Panc1 (cell line): ENCODE data around the gene PLXND1. TPM values are rescaled to one million over a fixed set of nuclear protein-coding genes. Genes with fewer than 3 reads are reported as not detected.

ENCODE experiments used
- ATAC-seq: fragments of 200-7000 bp; cut with Tn5 transposase; 2 replicates; pipeline ENCODE4 v1.9.1; 2020; ENCODE audit warnings: mild to moderate bottlenecking, moderate library complexity
- BruUV-seq: library from RNA; stranded (reverse); fragments of 400-500 nt; replicated peaks from 2 replicates; lab custom pipeline; 2021; lab: Mats Ljungman, UMichigan
- CTCF ChIA-PET: fragments of 300-600 bp; sonication (Branson Sonifier 250); formaldehyde crosslinking; loops from one replicate; lab custom pipeline; 2022; ENCODE audit warnings: antibody characterized with exemption; lab: Charles Lee
- POLR2A ChIA-PET: fragments of 300-600 bp; sonication (Branson Sonifier 250); formaldehyde crosslinking; loops from one replicate; lab custom pipeline; 2022; ENCODE audit warnings: antibody characterized with exemption; lab: Charles Lee
- DNase-seq: peaks from one replicate; pipeline ENCODE4 v3.0.0-alpha.2; 2010; ENCODE audit warnings: low read depth, low spot score
- H3K27ac ChIP-seq: 2 replicates; pipeline ENCODE4 v1.5.1; 2011; ENCODE audit warnings: mild to moderate bottlenecking, low read length, inconsistent platforms
- H3K27me3 ChIP-seq: fragments of 200-500 bp; sonication (Bioruptor generic); 2 replicates; pipeline ENCODE4 v1.6.0; 2014; ENCODE audit warnings: low read length, inconsistent platforms; ENCODE audit not compliant: control insufficient read depth, insufficient read depth
- H3K36me3 ChIP-seq: fragments of 200-500 bp; sonication (Bioruptor generic); 2 replicates; pipeline ENCODE4 v1.5.1; 2014; ENCODE audit warnings: inconsistent platforms, mild to moderate bottlenecking, low read length, moderate library complexity; ENCODE audit not compliant: control insufficient read depth, insufficient read depth
- H3K4me1 ChIP-seq: 2 replicates; pipeline ENCODE4 v1.5.1; 2011; ENCODE audit warnings: inconsistent platforms, mild to moderate bottlenecking, low read length, moderate library complexity; ENCODE audit not compliant: control insufficient read depth, insufficient read depth
- H3K4me3 ChIP-seq, 2 experiments: 2 replicates each; pipeline ENCODE4 v1.5.1; 2011 to 2012; ENCODE audit warnings: low read depth in 2 of 2, low read length in 2 of 2, mild to moderate bottlenecking in 2 of 2, inconsistent platforms in 1 of 2, moderate library complexity in 1 of 2
- H3K9me3 ChIP-seq: fragments of 200-500 bp; sonication (Bioruptor generic); 2 replicates; pipeline ENCODE4 v1.5.1; 2014; ENCODE audit warnings: low read depth, mild to moderate bottlenecking, inconsistent platforms, low read length, moderate library complexity; ENCODE audit not compliant: control insufficient read depth, insufficient read depth
- POLR2AphosphoS5 ChIP-seq: IDR thresholded peaks from 2 replicates; pipeline ENCODE4 v1.6.1; 2012; ENCODE audit warnings: mild to moderate bottlenecking, low read depth, low read length, moderate library complexity
- SIN3A ChIP-seq: IDR thresholded peaks from 2 replicates; pipeline ENCODE4 v1.6.1; 2012; ENCODE audit warnings: low read depth, mild to moderate bottlenecking, low read length, moderate library complexity, borderline replicate concordance; ENCODE audit not compliant: insufficient read depth
- TCF7L2 ChIP-seq: IDR thresholded peaks from 2 replicates; pipeline ENCODE4 v1.6.1; 2011; ENCODE audit warnings: mild to moderate bottlenecking, low read depth, low read length, inconsistent platforms
- in situ Hi-C: cut with HindIII; loops from 2 replicates; pipeline ENCODE4 v1.10.0; 2016; ENCODE audit warnings: low sequenced_read_pairs, low pct_unique_long_range_greater_than_20kb
- intact Hi-C: fragments of 100-400 bp; cut with micrococcal nuclease; formaldehyde crosslinking; loops from one replicate; pipeline ENCODE4 v1.10.0; 2022; ENCODE audit not compliant: unreplicated experiment
- total RNA-seq: library from RNA; stranded (reverse); gene quantifications from one replicate; pipeline ENCODE4 v1.2.1, GENCODE V29; 2021; ENCODE audit not compliant: unreplicated experiment
- TF ChIP-seq, protein P1 (sequence below): fragments of 450-650 bp; IDR thresholded peaks from 2 replicates; pipeline ENCODE4 v1.5.1; 2017; ENCODE audit warnings: mild to moderate bottlenecking
- TF ChIP-seq, protein P2 (sequence below), 2 experiments: IDR thresholded peaks; 2 replicates each; pipeline ENCODE4 v1.6.1; 2011 to 2012; ENCODE audit warnings: low read depth in 2 of 2, control low read depth in 1 of 2, low read length in 1 of 2, mild to moderate bottlenecking in 1 of 2, moderate library complexity in 1 of 2; ENCODE audit not compliant: insufficient read depth in 1 of 2

The PLXND1 gene
- total RNA-seq, 1 experiment from 2014 or later: 248 TPM

DNA sequence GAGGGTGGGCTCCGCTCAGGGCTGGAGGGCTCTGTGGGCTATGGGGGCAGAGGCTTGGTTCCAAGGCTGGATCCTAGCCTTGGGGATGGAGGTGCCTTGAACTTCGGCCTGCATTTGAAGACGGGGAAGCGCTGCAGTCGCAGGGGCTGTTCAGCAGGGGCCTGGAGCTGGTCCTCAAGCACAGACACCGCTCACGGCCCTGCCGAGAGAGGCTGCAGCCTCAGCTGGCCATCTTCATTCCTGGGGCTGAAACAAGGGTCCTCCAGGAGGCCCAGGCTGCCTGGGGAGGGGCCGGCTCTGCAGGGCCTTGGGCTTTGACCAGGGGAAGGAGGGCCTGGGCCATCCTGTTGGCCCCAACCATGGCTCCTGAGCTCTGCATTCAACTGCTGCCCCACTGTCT, 25.6 kb upstream of the PLXND1 start:
- Histone ChIP-seq H3K27me3 (no peaks in the 10 kb centered on the region), H3K9me3 (no peaks in the 10 kb centered on the region; the same call in 1 of the 2 replicates), H3K4me1 (peaks cover 7% of the 10 kb centered on the region; the same call in 1 of the 2 replicates), H3K27ac (no peak overlapping the region), H3K4me3 (no peak overlapping the region), H3K36me3 (no peaks in the 10 kb centered on the region)
- intact Hi-C loops (no loop called here), in situ Hi-C loops (no loop called here)
- ChIA-PET POLR2A (interaction anchor here (0.6 kb wide), 1 partner anchor 260 kb away, joined by 3 read pairs; no protein-coding TSS in a partner anchor), CTCF (no interaction called here)
- no peak for DNase-seq
- BruUV-seq: no TSS peak
- ATAC-seq: no peak
- no peak for TF ChIP-seq POLR2AphosphoS5
- TF ChIP-seq, protein P1, sequence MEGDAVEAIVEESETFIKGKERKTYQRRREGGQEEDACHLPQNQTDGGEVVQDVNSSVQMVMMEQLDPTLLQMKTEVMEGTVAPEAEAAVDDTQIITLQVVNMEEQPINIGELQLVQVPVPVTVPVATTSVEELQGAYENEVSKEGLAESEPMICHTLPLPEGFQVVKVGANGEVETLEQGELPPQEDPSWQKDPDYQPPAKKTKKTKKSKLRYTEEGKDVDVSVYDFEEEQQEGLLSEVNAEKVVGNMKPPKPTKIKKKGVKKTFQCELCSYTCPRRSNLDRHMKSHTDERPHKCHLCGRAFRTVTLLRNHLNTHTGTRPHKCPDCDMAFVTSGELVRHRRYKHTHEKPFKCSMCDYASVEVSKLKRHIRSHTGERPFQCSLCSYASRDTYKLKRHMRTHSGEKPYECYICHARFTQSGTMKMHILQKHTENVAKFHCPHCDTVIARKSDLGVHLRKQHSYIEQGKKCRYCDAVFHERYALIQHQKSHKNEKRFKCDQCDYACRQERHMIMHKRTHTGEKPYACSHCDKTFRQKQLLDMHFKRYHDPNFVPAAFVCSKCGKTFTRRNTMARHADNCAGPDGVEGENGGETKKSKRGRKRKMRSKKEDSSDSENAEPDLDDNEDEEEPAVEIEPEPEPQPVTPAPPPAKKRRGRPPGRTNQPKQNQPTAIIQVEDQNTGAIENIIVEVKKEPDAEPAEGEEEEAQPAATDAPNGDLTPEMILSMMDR: no peak
- TF ChIP-seq, protein P2, sequence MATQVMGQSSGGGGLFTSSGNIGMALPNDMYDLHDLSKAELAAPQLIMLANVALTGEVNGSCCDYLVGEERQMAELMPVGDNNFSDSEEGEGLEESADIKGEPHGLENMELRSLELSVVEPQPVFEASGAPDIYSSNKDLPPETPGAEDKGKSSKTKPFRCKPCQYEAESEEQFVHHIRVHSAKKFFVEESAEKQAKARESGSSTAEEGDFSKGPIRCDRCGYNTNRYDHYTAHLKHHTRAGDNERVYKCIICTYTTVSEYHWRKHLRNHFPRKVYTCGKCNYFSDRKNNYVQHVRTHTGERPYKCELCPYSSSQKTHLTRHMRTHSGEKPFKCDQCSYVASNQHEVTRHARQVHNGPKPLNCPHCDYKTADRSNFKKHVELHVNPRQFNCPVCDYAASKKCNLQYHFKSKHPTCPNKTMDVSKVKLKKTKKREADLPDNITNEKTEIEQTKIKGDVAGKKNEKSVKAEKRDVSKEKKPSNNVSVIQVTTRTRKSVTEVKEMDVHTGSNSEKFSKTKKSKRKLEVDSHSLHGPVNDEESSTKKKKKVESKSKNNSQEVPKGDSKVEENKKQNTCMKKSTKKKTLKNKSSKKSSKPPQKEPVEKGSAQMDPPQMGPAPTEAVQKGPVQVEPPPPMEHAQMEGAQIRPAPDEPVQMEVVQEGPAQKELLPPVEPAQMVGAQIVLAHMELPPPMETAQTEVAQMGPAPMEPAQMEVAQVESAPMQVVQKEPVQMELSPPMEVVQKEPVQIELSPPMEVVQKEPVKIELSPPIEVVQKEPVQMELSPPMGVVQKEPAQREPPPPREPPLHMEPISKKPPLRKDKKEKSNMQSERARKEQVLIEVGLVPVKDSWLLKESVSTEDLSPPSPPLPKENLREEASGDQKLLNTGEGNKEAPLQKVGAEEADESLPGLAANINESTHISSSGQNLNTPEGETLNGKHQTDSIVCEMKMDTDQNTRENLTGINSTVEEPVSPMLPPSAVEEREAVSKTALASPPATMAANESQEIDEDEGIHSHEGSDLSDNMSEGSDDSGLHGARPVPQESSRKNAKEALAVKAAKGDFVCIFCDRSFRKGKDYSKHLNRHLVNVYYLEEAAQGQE (IDR thresholded peaks at IDR 0.05; ENCODE audit: insufficient read depth in 1 of 2, low read depth in 2 of 2, low read length in 1 of 2): no peak
- no peak for TF ChIP-seq TCF7L2
- TF ChIP-seq SIN3A: no peak

DNA sequence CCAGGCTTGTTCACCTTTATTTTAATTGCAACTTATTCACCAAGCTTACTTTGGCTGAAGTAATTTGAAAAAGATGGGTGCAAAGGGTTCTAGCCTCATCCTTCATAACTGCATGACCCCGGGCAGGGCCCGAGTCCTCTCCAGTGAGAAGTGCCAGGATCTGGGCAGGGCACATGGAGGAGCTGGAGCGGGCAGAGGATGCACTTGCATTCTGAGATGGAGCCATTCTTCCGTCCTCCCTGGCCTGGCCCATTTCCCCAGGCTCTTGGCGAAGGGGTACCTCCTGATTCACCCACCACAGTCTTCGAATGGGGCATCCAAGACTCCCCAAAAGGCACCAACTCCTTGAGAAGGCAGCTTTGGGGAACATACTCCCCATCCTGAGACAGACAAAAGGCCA, 22.5 kb upstream of the PLXND1 start:
- H3K4me3 ChIP-seq: no peak overlapping the region
- intact Hi-C loops (loop anchor here (5.0 to 10.0 kb wide), 2 partner anchors 198 to 466 kb away; no protein-coding TSS in a partner anchor), in situ Hi-C loops (no loop called here)
- no peaks in the 10 kb centered on the region for H3K9me3 ChIP-seq
- no peaks in the 10 kb centered on the region for H3K36me3 ChIP-seq
- TF ChIP-seq SIN3A (no peak), POLR2AphosphoS5 (no peak), TCF7L2 (no peak)
- TF ChIP-seq, protein P2 (IDR thresholded peaks at IDR 0.05; ENCODE audit: insufficient read depth in 1 of 2, low read depth in 2 of 2, low read length in 1 of 2): no peak
- TF ChIP-seq, protein P1: no peak
- ChIA-PET CTCF (interaction anchor here (0.8 kb wide), 1 partner anchor 201 kb away, joined by 6 read pairs; no protein-coding TSS in a partner anchor), POLR2A (no interaction called here)
- no peak for DNase-seq
- no TSS peak for BruUV-seq
- H3K27me3 ChIP-seq: no peaks in the 10 kb centered on the region
- no peak overlapping the region for H3K27ac ChIP-seq
- ATAC-seq: no peak
- H3K4me1 ChIP-seq: peaks cover 30% of the 10 kb centered on the region
